ENCODE measurements around the gene TMEM30A.

DNA sequence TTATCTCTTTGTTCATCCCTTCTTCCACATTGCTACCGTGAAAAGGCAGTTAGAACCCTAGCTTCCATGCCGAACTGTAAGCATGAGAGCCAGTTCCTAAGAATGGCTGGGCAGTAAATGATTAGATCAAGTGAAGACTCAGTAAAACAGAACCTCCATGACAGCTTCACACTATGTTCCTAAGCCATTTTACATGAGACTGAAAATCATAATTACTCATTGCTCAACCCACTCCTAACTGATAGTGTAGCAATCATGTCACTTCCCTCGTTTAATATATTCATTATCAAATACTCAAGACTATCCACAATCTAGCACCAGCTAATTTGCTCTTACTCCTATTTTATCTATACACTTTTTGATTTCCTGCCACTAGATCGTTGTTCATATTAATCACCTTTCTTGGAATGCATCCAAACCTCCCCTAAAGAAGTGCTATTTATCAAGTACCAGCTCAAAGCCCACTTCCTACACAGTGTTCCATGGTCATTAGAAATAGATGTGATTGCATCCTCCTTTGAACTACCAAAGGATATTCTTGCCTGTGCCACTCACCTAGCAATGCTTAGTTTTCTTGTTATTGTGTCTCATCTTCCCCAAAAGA, 6.0 kb downstream of the TMEM30A start:
- TF ChIP-seq, protein P1, sequence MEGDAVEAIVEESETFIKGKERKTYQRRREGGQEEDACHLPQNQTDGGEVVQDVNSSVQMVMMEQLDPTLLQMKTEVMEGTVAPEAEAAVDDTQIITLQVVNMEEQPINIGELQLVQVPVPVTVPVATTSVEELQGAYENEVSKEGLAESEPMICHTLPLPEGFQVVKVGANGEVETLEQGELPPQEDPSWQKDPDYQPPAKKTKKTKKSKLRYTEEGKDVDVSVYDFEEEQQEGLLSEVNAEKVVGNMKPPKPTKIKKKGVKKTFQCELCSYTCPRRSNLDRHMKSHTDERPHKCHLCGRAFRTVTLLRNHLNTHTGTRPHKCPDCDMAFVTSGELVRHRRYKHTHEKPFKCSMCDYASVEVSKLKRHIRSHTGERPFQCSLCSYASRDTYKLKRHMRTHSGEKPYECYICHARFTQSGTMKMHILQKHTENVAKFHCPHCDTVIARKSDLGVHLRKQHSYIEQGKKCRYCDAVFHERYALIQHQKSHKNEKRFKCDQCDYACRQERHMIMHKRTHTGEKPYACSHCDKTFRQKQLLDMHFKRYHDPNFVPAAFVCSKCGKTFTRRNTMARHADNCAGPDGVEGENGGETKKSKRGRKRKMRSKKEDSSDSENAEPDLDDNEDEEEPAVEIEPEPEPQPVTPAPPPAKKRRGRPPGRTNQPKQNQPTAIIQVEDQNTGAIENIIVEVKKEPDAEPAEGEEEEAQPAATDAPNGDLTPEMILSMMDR (IDR thresholded peaks at IDR 0.05), result no peak
- TF ChIP-seq POLR2A (IDR thresholded peaks at IDR 0.05), result no peak

Measured in heart left ventricle (tissue), 13 donors.